Lung (tissue), 12 donors: ENCODE results near the gene PFKFB4. TPM values are rescaled to one million over a fixed set of nuclear protein-coding genes. Genes with fewer than 3 reads are reported as not detected.

Source experiments
- ATAC-seq: fragments of 200-7000 bp; cut with Tn5 transposase; one replicate; pipeline ENCODE4 v1.9.1; 2020; ENCODE audit warnings: moderate number of reproducible peaks; ENCODE audit not compliant: insufficient read depth, low FRiP score
- DNase-seq, 3 donors: peaks; one replicate each; pipeline ENCODE4 v3.0.0-alpha.2; 2013 to 2017
- H3K27ac ChIP-seq, 2 donors: one replicate each; pipeline ENCODE4 v1.5.1; 2013; ENCODE audit warnings: mild to moderate bottlenecking in 2 of 2, moderate library complexity in 2 of 2, control low read depth in 1 of 2, inconsistent platforms in 1 of 2, low read depth in 1 of 2, low read length in 1 of 2
- H3K27me3 ChIP-seq, 3 donors: one replicate each; pipeline ENCODE4 v1.5.1; 2013; ENCODE audit warnings: low read length in 2 of 3; ENCODE audit not compliant: control insufficient read depth in 3 of 3, insufficient read depth in 3 of 3
- H3K36me3 ChIP-seq, 4 donors: one replicate each; pipeline ENCODE4 v1.5.1; 2013; ENCODE audit warnings: low read length in 4 of 4, mild to moderate bottlenecking in 1 of 4, moderate library complexity in 1 of 4; ENCODE audit not compliant: control insufficient read depth in 4 of 4, insufficient read depth in 4 of 4
- H3K4me1 ChIP-seq, 5 donors: one replicate each; pipeline ENCODE4 v1.5.1; 2013; ENCODE audit warnings: low read length in 5 of 5, mild to moderate bottlenecking in 2 of 5, moderate library complexity in 1 of 5; ENCODE audit not compliant: control insufficient read depth in 5 of 5, insufficient read depth in 5 of 5
- H3K4me3 ChIP-seq: one replicate; pipeline ENCODE4 v1.5.1; 2013; ENCODE audit warnings: mild to moderate bottlenecking, control low read depth, moderate library complexity
- H3K9ac ChIP-seq, 2 donors: one replicate each; pipeline ENCODE4 v1.5.1; 2013; ENCODE audit warnings: low read length in 2 of 2, control low read depth in 1 of 2; ENCODE audit not compliant: insufficient read depth in 1 of 2
- H3K9me3 ChIP-seq, 4 donors: one replicate each; pipeline ENCODE4 v1.5.1; 2013; ENCODE audit warnings: low read length in 3 of 4, mild to moderate bottlenecking in 1 of 4, moderate library complexity in 1 of 4; ENCODE audit not compliant: control insufficient read depth in 4 of 4, insufficient read depth in 3 of 4
- WGBS, 2 donors: extraction: QIAGEN DNeasy Blood & Tissue Kit; methylation state at CpG; one replicate each; pipeline ENCODE4 v1.1.7; 2013; 5-methylcytosine and 5-hydroxymethylcytosine counted together
- polyA plus RNA-seq, 2 donors: library from polyadenylated mRNA; stranded (reverse); fragments of 200-250 nt; gene quantifications; one replicate each; pipeline ENCODE4 v1.2.1, GENCODE V29; 2013
- total RNA-seq, 2 donors: library from RNA; depleted of rRNA in 1 of 2; stranded (reverse); fragments of >200 nt in 1 of 2; gene quantifications; one replicate each; pipeline ENCODE4 v1.2.1, GENCODE V29; 2014 to 2021
- TF ChIP-seq, protein P1 (sequence below): IDR thresholded peaks from 2 replicates; pipeline ENCODE4 v1.5.1; 2012; ENCODE audit warnings: mild to moderate bottlenecking; ENCODE audit errors: control extremely low read depth, extremely low read depth
- donor health status: control.
- donor health status: control.
- donor health status: Bipolar disorder and iron deficiency.
- donor health status: healthy.
- donor health status: DM: yes; HTN: yes; CAD: no.

PFKFB4 gene
- total and polyA plus RNA-seq, 4 donors, result 3.6 to 15.9 (median 12.1) TPM

DNA sequence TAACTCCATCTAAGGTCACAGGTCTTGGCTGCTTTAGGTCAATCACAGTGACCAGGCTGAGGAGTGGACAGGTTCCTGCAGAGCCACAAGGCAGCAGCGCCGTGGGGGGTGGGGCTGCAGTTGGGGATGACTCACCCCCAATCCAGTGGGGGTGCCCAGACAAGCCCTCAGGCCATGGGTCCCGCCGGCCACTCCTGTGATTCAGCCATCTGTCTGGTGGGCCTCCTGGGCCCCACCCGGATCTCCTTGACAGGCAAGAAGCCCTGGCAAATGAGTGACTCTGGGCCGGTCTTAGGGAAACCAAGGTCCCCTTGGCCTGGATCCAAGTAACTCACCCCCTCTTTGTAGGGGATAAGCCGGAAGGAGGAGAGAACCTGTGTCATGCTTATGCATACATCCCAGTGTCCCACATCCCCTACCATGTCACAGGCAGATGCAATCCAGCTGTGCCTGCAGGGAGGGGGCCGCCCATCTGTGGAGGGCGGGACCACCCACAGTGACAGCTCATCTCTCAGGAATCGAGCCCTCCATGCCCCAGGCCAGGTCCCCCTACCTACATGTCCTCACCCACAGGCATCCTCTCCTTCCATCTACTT, 39.0 kb upstream of the PFKFB4 start:
- Histone ChIP-seq H3K36me3 (peaks cover 2 to 31% (median 15%) of the 10 kb centered on the region in 4 donors), H3K9ac (peak overlapping the region in 1 of 2 donors; percentile 13), H3K27me3 (peaks cover 0 to 17% (median 0%) of the 10 kb centered on the region in 3 donors), H3K9me3 (no peaks in the 10 kb centered on the region), H3K27ac (no peak overlapping the region), H3K4me3 (no peak overlapping the region), H3K4me1 (peaks cover 2 to 36% (median 11%) of the 10 kb centered on the region in 5 donors)
- TF ChIP-seq, protein P1, sequence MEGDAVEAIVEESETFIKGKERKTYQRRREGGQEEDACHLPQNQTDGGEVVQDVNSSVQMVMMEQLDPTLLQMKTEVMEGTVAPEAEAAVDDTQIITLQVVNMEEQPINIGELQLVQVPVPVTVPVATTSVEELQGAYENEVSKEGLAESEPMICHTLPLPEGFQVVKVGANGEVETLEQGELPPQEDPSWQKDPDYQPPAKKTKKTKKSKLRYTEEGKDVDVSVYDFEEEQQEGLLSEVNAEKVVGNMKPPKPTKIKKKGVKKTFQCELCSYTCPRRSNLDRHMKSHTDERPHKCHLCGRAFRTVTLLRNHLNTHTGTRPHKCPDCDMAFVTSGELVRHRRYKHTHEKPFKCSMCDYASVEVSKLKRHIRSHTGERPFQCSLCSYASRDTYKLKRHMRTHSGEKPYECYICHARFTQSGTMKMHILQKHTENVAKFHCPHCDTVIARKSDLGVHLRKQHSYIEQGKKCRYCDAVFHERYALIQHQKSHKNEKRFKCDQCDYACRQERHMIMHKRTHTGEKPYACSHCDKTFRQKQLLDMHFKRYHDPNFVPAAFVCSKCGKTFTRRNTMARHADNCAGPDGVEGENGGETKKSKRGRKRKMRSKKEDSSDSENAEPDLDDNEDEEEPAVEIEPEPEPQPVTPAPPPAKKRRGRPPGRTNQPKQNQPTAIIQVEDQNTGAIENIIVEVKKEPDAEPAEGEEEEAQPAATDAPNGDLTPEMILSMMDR, result no peak
- DNase-seq (peak; percentile 49 to 53 (median 52)), ATAC-seq (peak; percentile 32)
- 25 to 47% methylated on average over 10 of the region's 10 CpGs for WGBS, 2 donors

DNA sequence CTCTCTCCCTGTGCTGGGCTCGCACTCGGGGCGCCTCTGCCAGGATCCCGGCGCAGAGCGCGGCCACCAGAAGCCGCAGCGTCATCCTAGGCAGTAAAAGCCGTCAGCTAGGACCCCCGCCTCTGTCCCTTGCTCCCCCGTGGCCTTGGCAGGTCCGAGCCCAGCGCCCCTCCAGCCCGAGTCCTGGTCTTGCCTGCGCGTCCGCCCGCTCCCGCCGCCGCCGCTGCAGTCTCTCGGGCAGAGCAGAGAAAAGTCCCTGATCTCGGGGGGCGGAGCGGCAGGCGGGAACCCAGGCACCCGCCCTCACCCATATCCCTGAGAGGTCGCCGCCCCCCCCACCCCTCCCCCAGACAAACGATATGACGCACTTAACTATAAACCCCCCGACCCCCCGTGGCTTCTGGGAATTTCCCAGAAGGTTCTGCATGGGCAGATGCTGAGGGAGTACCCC, 38.5 kb upstream of the PFKFB4 start, which contains the start of gene COL7A1:
COL7A1 (minus strand) TSS at position 255 of the 451 bp plus-strand sequence; CDS start at position 85, 170 bp downstream.
- H3K4me3 ChIP-seq, result no peak within 1 kb of the TSS
- WGBS, 2 donors, result 5 to 18% methylated on average over 31 to 35 of the region's 35 CpGs
- peaks cover 0 to 26% (median 12%) of the 10 kb centered on the region in 4 donors for H3K36me3 ChIP-seq
- DNase-seq (peak; percentile 9 to 33 (median 23)), ATAC-seq (no peak)
- peaks cover 0 to 17% (median 0%) of the 10 kb centered on the region in 3 donors for H3K27me3 ChIP-seq
- TF ChIP-seq, protein P1, result no peak
- peaks cover 2 to 36% (median 11%) of the 10 kb centered on the region in 5 donors for H3K4me1 ChIP-seq
- H3K27ac ChIP-seq, result no peak within 1 kb of the TSS
- H3K9ac ChIP-seq, result peak within 1 kb of the TSS; percentile 11 to 23
- H3K9me3 ChIP-seq, result no peaks in the 10 kb centered on the region

DNA sequence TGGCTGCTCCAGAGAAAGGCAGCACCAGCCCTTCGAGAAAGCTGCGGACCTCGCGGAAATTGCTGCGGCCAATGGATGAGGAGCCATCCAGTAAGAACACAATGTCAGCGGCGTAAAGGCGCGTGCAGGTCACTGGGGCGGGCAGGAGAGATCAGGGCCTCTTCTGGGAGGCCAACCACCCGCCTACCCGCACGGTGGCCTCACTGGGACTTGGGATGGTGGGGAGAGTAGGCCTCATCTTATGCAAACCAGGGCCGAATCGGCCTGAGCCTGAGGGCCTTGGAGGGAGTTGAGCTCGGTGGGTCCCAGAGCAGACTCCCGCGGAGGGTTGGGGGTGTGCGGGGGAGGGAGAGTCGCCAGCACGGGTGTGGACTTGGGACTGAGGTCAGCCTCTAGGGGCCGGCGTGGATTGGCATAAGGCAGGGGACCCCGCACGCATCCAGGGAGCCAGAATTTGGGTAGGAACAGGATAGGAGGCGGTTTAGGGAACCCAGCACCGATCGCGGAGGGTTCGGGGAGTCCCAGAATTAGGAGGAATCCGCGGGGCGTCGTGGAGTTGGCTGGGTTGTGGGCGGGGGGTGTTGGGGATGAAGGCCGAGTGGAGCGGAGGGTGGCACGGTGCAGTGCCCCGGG, 37.9 kb upstream of the PFKFB4 start:
- WGBS, 2 donors, result 29 to 43% methylated on average over 39 of the region's 39 CpGs

More for the DNA sequence above, 37.9 kb upstream of the PFKFB4 start:
- Histone ChIP-seq H3K27ac (no peak overlapping the region), H3K4me3 (no peak overlapping the region), H3K27me3 (peaks cover 0 to 17% (median 0%) of the 10 kb centered on the region in 3 donors), H3K9me3 (no peaks in the 10 kb centered on the region), H3K36me3 (peaks cover 0 to 20% (median 7%) of the 10 kb centered on the region in 4 donors), H3K4me1 (peaks cover 2 to 36% (median 11%) of the 10 kb centered on the region in 5 donors), H3K9ac (peak overlapping the region; percentile 11 to 23)
- ATAC-seq (no peak), DNase-seq (peak in 2 of 3 donors; percentile 22 to 34)
- TF ChIP-seq, protein P1, result no peak
